A673 (cell line): Measurements from ENCODE around the gene EPC1.

Experiments
- EZH2 ChIP-seq: fragments of 200-600 bp; sonication (generic); IDR thresholded peaks from 2 replicates; pipeline ENCODE4 v1.6.1; 2017; ENCODE audit warnings: borderline replicate concordance, low read depth, mild to moderate bottlenecking, mixed read lengths, antibody characterized with exemption, low read length; ENCODE audit not compliant: poor library complexity, severe bottlenecking
- TF ChIP-seq, protein P1 (sequence below): fragments of 300-800, 200-600 bp; sonication (generic); conservative IDR thresholded peaks from 2 replicates; pipeline ENCODE4 v1.5.1; 2017; ENCODE audit warnings: low read depth, mild to moderate bottlenecking, antibody characterized with exemption, low read length, moderate library complexity, mixed read lengths

DNA sequence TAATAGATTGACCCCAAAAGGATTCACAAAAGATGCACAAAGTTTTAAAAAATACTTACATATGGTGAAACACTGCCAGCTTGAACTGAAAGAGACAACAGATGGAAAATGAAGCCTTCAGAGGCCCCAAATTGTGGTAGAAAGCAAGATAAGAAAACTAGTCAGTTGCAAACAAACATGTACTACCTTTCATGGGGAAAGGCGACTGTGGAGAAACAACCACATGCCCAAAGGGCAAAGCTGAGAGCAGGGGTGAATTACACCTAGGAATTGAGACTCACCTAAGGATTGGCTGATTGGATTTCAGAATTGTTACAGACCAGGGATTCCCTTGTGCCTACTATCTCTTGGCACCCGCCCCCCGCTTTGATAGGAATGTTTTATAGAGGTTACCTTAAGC lies 13.1 kb downstream of the EPC1 start:
- TF ChIP-seq, protein P1, sequence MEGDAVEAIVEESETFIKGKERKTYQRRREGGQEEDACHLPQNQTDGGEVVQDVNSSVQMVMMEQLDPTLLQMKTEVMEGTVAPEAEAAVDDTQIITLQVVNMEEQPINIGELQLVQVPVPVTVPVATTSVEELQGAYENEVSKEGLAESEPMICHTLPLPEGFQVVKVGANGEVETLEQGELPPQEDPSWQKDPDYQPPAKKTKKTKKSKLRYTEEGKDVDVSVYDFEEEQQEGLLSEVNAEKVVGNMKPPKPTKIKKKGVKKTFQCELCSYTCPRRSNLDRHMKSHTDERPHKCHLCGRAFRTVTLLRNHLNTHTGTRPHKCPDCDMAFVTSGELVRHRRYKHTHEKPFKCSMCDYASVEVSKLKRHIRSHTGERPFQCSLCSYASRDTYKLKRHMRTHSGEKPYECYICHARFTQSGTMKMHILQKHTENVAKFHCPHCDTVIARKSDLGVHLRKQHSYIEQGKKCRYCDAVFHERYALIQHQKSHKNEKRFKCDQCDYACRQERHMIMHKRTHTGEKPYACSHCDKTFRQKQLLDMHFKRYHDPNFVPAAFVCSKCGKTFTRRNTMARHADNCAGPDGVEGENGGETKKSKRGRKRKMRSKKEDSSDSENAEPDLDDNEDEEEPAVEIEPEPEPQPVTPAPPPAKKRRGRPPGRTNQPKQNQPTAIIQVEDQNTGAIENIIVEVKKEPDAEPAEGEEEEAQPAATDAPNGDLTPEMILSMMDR = no peak
- TF ChIP-seq EZH2 = no peak
